Gastroesophageal sphincter (tissue), 3 donors: Measurements from ENCODE around the gene R3HDM2.

Experiments
- POLR2A ChIP-seq, 2 donors: fragments of 450-650 bp; IDR thresholded peaks; one replicate each; pipeline ENCODE4 v1.6.1; 2017; ENCODE audit warnings: antibody characterized with exemption in 2 of 2, mild to moderate bottlenecking in 2 of 2, moderate library complexity in 1 of 2
- TF ChIP-seq, protein P1 (sequence below), 4 experiments: fragments of 200-600 bp in 2 of 4; fragments of 450-650 bp in 2 of 4; sonication (generic) in 1 of 4; IDR thresholded peaks; one replicate each; pipeline ENCODE4 v1.5.1; 2017 to 2019; ENCODE audit warnings: antibody characterized with exemption in 4 of 4, mild to moderate bottlenecking in 2 of 4, moderate library complexity in 2 of 4

GRCh38 chr12:57240926-57241401, 189.9 kb downstream of the R3HDM2 start:
- TF ChIP-seq, protein P1, sequence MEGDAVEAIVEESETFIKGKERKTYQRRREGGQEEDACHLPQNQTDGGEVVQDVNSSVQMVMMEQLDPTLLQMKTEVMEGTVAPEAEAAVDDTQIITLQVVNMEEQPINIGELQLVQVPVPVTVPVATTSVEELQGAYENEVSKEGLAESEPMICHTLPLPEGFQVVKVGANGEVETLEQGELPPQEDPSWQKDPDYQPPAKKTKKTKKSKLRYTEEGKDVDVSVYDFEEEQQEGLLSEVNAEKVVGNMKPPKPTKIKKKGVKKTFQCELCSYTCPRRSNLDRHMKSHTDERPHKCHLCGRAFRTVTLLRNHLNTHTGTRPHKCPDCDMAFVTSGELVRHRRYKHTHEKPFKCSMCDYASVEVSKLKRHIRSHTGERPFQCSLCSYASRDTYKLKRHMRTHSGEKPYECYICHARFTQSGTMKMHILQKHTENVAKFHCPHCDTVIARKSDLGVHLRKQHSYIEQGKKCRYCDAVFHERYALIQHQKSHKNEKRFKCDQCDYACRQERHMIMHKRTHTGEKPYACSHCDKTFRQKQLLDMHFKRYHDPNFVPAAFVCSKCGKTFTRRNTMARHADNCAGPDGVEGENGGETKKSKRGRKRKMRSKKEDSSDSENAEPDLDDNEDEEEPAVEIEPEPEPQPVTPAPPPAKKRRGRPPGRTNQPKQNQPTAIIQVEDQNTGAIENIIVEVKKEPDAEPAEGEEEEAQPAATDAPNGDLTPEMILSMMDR (IDR thresholded peaks at IDR 0.05) = no peak
- no peak for TF ChIP-seq POLR2A (IDR thresholded peaks at IDR 0.05)
